PC-9 (cell line): ENCODE results near the gene KCNQ1OT1. TPM values are rescaled to one million over a fixed set of nuclear protein-coding genes. Genes with fewer than 3 reads are reported as not detected.
A peak's percentile ranks its signal among the peaks of the same experiment; 100 is the strongest.

Experiments
- BruUV-seq: library from RNA; stranded (reverse); fragments of 400-500 nt; replicated peaks from 2 replicates; lab custom pipeline; 2021; lab: Mats Ljungman, UMichigan
- CTCF ChIA-PET: fragments of 300-600 bp; sonication (Branson Sonifier 250); formaldehyde crosslinking; loops from one replicate; lab custom pipeline; 2022; ENCODE audit warnings: antibody characterized with exemption; lab: Charles Lee
- POLR2A ChIA-PET: fragments of 300-600 bp; sonication (Branson Sonifier 250); formaldehyde crosslinking; loops from one replicate; lab custom pipeline; 2022; ENCODE audit warnings: antibody characterized with exemption; ENCODE audit not compliant: unreplicated experiment; lab: Charles Lee
- DNase-seq, 2 experiments: peaks; one replicate each; pipeline versions ENCODE4 v3.0.0 to v3.0.0-alpha.2; 2015 to 2022; ENCODE audit warnings: mixed read lengths in 1 of 2
- H2AFZ ChIP-seq: fragments of 200-600 bp; sonication (generic); 2 replicates; pipeline ENCODE4 v1.8.1; 2017; ENCODE audit warnings: antibody characterized with exemption
- H3F3A ChIP-seq: fragments of 200-600 bp; sonication (generic); 2 replicates; pipeline ENCODE4 v1.8.1; 2017; ENCODE audit warnings: antibody characterized with exemption, mild to moderate bottlenecking, low read depth; ENCODE audit not compliant: insufficient read depth
- H3K27ac ChIP-seq: fragments of 200-600 bp; sonication (generic); 2 replicates; pipeline ENCODE4 v1.6.1; 2016; ENCODE audit warnings: mixed run types
- H3K27me3 ChIP-seq: fragments of 200-600 bp; sonication (generic); 2 replicates; pipeline ENCODE4 v1.6.1; 2016; ENCODE audit warnings: low read depth, mixed run types; ENCODE audit not compliant: insufficient read depth
- H3K36me3 ChIP-seq: fragments of 200-600 bp; sonication (generic); 2 replicates; pipeline ENCODE4 v1.6.1; 2016; ENCODE audit warnings: low read depth, mixed run types
- H3K4me1 ChIP-seq: fragments of 200-600 bp; sonication (generic); replicated peaks from 2 replicates; pipeline ENCODE4 v1.6.1; 2016; ENCODE audit warnings: mixed run types; ENCODE audit not compliant: insufficient read depth
- H3K4me2 ChIP-seq: fragments of 200-600 bp; sonication (generic); 2 replicates; pipeline ENCODE4 v1.6.1; 2017; ENCODE audit warnings: mixed run types
- H3K4me3 ChIP-seq: fragments of 200-600 bp; sonication (generic); 2 replicates; pipeline ENCODE4 v1.6.1; 2016; ENCODE audit warnings: mixed run types
- H3K79me2 ChIP-seq: fragments of 200-600 bp; sonication (generic); 2 replicates; pipeline ENCODE4 v1.6.1; 2017; ENCODE audit warnings: low read depth, mixed run types
- H3K9me2 ChIP-seq: fragments of 200-600 bp; sonication (generic); 2 replicates; pipeline ENCODE4 v1.8.1; 2017; ENCODE audit warnings: mild to moderate bottlenecking; ENCODE audit not compliant: insufficient read depth
- H3K9me3 ChIP-seq: fragments of 200-600 bp; sonication (generic); 2 replicates; pipeline ENCODE4 v1.8.1; 2016; ENCODE audit warnings: low read depth; ENCODE audit not compliant: insufficient read depth
- H4K20me1 ChIP-seq: fragments of 200-600 bp; sonication (generic); 2 replicates; pipeline ENCODE4 v1.8.1; 2017; ENCODE audit not compliant: insufficient read depth
- CTCF ChIP-seq: fragments of 200-600 bp; sonication (generic); conservative IDR thresholded peaks from 2 replicates; pipeline ENCODE4 v1.6.1; 2017; ENCODE audit warnings: mixed run types, antibody characterized with exemption, mild to moderate bottlenecking, moderate library complexity
- EZH2 ChIP-seq: fragments of 200-600 bp; sonication (generic); IDR thresholded peaks from 2 replicates; pipeline ENCODE4 v1.8.0; 2017; ENCODE audit warnings: antibody characterized with exemption, low read depth
- intact Hi-C: fragments of 100-400 bp; cut with micrococcal nuclease; formaldehyde crosslinking; loops from one replicate; pipeline ENCODE4 v1.10.0; 2022; ENCODE audit not compliant: unreplicated experiment
- total RNA-seq: library from RNA; stranded (reverse); gene quantifications from 2 replicates; pipeline ENCODE4 v1.2.3, GENCODE V29; 2021

KCNQ1OT1 gene
- total RNA-seq, 1 experiment from 2014 or later, result 3.4 TPM

- H3K9me2 ChIP-seq, result no peaks in the 10 kb centered on the region
- no peaks in the 10 kb centered on the region for H3K79me2 ChIP-seq
- H3K4me3 ChIP-seq, result no peak overlapping the region
- H2AFZ ChIP-seq, result no peak overlapping the region
- no peak overlapping the region for H3K27ac ChIP-seq
- ChIA-PET POLR2A (no interaction called here), CTCF (no interaction called here)
- no peaks in the 10 kb centered on the region for H3K27me3 ChIP-seq
- H3K9me3 ChIP-seq, result no peaks in the 10 kb centered on the region
- DNase-seq, result no peak
- no peaks in the 10 kb centered on the region for H3K36me3 ChIP-seq
- peaks cover 23% of the 10 kb centered on the region for H3K4me1 ChIP-seq
- no peaks in the 10 kb centered on the region for H4K20me1 ChIP-seq
- no peak for TF ChIP-seq CTCF
- no peak for TF ChIP-seq EZH2
- 0 out of 2 replicates have a peak, but pooled peaks cover 12% of the 10 kb centered on the region for H3F3A ChIP-seq
- no TSS peak for BruUV-seq
- intact Hi-C loops, result no loop called here
- peak overlapping the region; percentile 74 for H3K4me2 ChIP-seq
These were observed 43.0 kb upstream of the KCNQ1OT1 start for GRCh38 chr11:2742611-2743426.

GRCh38 chr11:2742201-2742600 is 42.4 kb upstream of the KCNQ1OT1 start:
- Histone ChIP-seq H3K4me1 (peaks cover 23% of the 10 kb centered on the region), H3K4me3 (no peak overlapping the region; the same call in 1 of the 2 replicates), H3K9me3 (no peaks in the 10 kb centered on the region), H3K79me2 (no peaks in the 10 kb centered on the region), H2AFZ (no peak overlapping the region), H3K36me3 (no peaks in the 10 kb centered on the region), H3F3A (0 out of 2 replicates have a peak, but pooled peaks cover 12% of the 10 kb centered on the region), H3K27me3 (no peaks in the 10 kb centered on the region), H3K4me2 (peak overlapping the region; percentile 74), H4K20me1 (no peaks in the 10 kb centered on the region), H3K9me2 (no peaks in the 10 kb centered on the region), H3K27ac (peak overlapping the region; percentile 63)
- TF ChIP-seq EZH2, result no peak
- TF ChIP-seq CTCF, result no peak
- intact Hi-C loops, result no loop called here
- ChIA-PET CTCF (no interaction called here), POLR2A (no interaction called here)
- DNase-seq, result no peak
- BruUV-seq, result no TSS peak

- BruUV-seq, result no TSS peak
- intact Hi-C loops, result no loop called here
- CTCF ChIA-PET, result interaction anchor here (0.8 kb wide), 1 partner anchor 37 kb away, joined by 3 read pairs; no protein-coding TSS in a partner anchor
These were observed 41.8 kb upstream of the KCNQ1OT1 start for GRCh38 chr11:2741377-2742131.

More at GRCh38 chr11:2741377-2742131, 41.8 kb upstream of the KCNQ1OT1 start:
- Histone ChIP-seq H3K9me2 (no peaks in the 10 kb centered on the region), H3K36me3 (no peaks in the 10 kb centered on the region), H3F3A (0 out of 2 replicates have a peak, but pooled peaks cover 12% of the 10 kb centered on the region), H3K79me2 (no peaks in the 10 kb centered on the region), H3K4me1 (peaks cover 23% of the 10 kb centered on the region), H4K20me1 (no peaks in the 10 kb centered on the region), H2AFZ (no peak overlapping the region), H3K27ac (peak overlapping the region; percentile 63), H3K27me3 (no peaks in the 10 kb centered on the region), H3K9me3 (no peaks in the 10 kb centered on the region), H3K4me3 (no peak overlapping the region; the same call in 1 of the 2 replicates), H3K4me2 (peak overlapping the region; percentile 74)
- POLR2A ChIA-PET, result no interaction called here
- peak; percentile 57 to 74 for DNase-seq
- TF ChIP-seq CTCF (no peak), EZH2 (no peak)
